Ishikawa (cell line): Measurements from ENCODE around the gene BSG.

Experiments used
- CEBPB ChIP-seq: IDR thresholded peaks from 2 replicates; pipeline ENCODE4 v1.6.1; 2012
- CREB1 ChIP-seq: IDR thresholded peaks from 2 replicates; pipeline ENCODE4 v1.6.1; 2012; ENCODE audit warnings: low read depth
- EP300 ChIP-seq: IDR thresholded peaks from 2 replicates; pipeline ENCODE4 v1.6.1; 2012; ENCODE audit warnings: borderline replicate concordance
- FOXM1 ChIP-seq: IDR thresholded peaks from 2 replicates; pipeline ENCODE4 v1.6.1; 2012; ENCODE audit warnings: low read depth, borderline replicate concordance
- MAX ChIP-seq: IDR thresholded peaks from 2 replicates; pipeline ENCODE4 v1.6.1; 2012
- RAD21 ChIP-seq: IDR thresholded peaks from 2 replicates; pipeline ENCODE4 v1.6.1; 2012; ENCODE audit warnings: low read depth
- TAF1 ChIP-seq: IDR thresholded peaks from 2 replicates; pipeline ENCODE4 v1.6.1; 2012; ENCODE audit warnings: low read depth, mild to moderate bottlenecking
- USF1 ChIP-seq: IDR thresholded peaks from 2 replicates; pipeline ENCODE4 v1.6.1; 2012
- YY1 ChIP-seq: IDR thresholded peaks from 2 replicates; pipeline ENCODE4 v1.6.1; 2012; ENCODE audit warnings: low read depth
- ZBTB7A ChIP-seq: IDR thresholded peaks from 2 replicates; pipeline ENCODE4 v1.6.1; 2012; ENCODE audit warnings: low read depth
- TF ChIP-seq, protein P1 (sequence below): IDR thresholded peaks from 2 replicates; pipeline ENCODE4 v1.6.1; 2012; ENCODE audit warnings: low read depth, mild to moderate bottlenecking

GRCh38 chr19:612941-613340, 40.5 kb downstream of the BSG start:
- TF ChIP-seq USF1 (no peak), YY1 (no peak), ZBTB7A (no peak), EP300 (no peak), MAX (no peak), CEBPB (no peak), CREB1 (no peak), TAF1 (no peak), FOXM1 (no peak), RAD21 (no peak)
- TF ChIP-seq, protein P1, sequence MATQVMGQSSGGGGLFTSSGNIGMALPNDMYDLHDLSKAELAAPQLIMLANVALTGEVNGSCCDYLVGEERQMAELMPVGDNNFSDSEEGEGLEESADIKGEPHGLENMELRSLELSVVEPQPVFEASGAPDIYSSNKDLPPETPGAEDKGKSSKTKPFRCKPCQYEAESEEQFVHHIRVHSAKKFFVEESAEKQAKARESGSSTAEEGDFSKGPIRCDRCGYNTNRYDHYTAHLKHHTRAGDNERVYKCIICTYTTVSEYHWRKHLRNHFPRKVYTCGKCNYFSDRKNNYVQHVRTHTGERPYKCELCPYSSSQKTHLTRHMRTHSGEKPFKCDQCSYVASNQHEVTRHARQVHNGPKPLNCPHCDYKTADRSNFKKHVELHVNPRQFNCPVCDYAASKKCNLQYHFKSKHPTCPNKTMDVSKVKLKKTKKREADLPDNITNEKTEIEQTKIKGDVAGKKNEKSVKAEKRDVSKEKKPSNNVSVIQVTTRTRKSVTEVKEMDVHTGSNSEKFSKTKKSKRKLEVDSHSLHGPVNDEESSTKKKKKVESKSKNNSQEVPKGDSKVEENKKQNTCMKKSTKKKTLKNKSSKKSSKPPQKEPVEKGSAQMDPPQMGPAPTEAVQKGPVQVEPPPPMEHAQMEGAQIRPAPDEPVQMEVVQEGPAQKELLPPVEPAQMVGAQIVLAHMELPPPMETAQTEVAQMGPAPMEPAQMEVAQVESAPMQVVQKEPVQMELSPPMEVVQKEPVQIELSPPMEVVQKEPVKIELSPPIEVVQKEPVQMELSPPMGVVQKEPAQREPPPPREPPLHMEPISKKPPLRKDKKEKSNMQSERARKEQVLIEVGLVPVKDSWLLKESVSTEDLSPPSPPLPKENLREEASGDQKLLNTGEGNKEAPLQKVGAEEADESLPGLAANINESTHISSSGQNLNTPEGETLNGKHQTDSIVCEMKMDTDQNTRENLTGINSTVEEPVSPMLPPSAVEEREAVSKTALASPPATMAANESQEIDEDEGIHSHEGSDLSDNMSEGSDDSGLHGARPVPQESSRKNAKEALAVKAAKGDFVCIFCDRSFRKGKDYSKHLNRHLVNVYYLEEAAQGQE: no peak
